Melanocyte of skin (primary cell): ENCODE results near the gene CHRNG. TPM values are rescaled to one million over a fixed set of nuclear protein-coding genes. Genes with fewer than 3 reads are reported as not detected.

Source experiments
- total RNA-seq, 2 donors: library from RNA; depleted of rRNA; stranded (reverse); fragments of >200 nt; gene quantifications; 2 replicates each; pipeline ENCODE4 v1.2.3, GENCODE V29; 2012

Gene CHRNG
- not detected for total RNA-seq

GRCh38 chr2:232539298-232540231 is at the start of gene CHRNG:
TSS of gene CHRNG (plus strand) at chr2:232539692. CDS start at chr2:232539748, 56 bp downstream.

GRCh38 chr2:232519581-232520438 is 19.7 kb upstream of the CHRNG start, which contains the start of gene PRSS56:
TSS of gene PRSS56 (plus strand) at chr2:232520388. CDS start at chr2:232520599, 211 bp downstream.

GRCh38 chr2:232525791-232526371 is 13.6 kb upstream of the CHRNG start, which contains the start of gene CHRND:
TSS of gene CHRND (plus strand) at chr2:232526160. CDS start at chr2:232526216, 56 bp downstream.

GRCh38 chr2:232550354-232551249 is 11.1 kb downstream of the CHRNG start, which contains the start of the genes EIF4E2 and TIGD1:
TSS of gene EIF4E2 (plus strand) at chr2:232550689. CDS start at chr2:232550725, 36 bp downstream.
TSS of gene TIGD1 (minus strand) at chr2:232550557. CDS start at chr2:232549882, 675 bp downstream.

Other genes starting within 250 kb of the CHRNG start
- not detected for gene ALPP, start 160.9 kb upstream of the CHRNG start, total RNA-seq
- not detected for gene ALPG, start 132.8 kb upstream of the CHRNG start, total RNA-seq
- not detected for gene ALPI, start 83.5 kb upstream of the CHRNG start, total RNA-seq
- not detected for gene ECEL1, start 51.9 kb upstream of the CHRNG start, total RNA-seq
- not detected for gene PRSS56, start 19.3 kb upstream of the CHRNG start, total RNA-seq
- gene CHRND, start 13.5 kb upstream of the CHRNG start, total RNA-seq: not detected
- gene TIGD1, start 10.9 kb downstream of the CHRNG start, total RNA-seq: 1 to 10 TPM; 6.5 to 7.0 TPM
- gene EIF4E2, start 11.0 kb downstream of the CHRNG start, total RNA-seq: 10 to 100 TPM; 42.7 to 99.6 TPM
- under 1 TPM; 0.34 to 0.67 TPM for gene EFHD1, start 93.9 kb downstream of the CHRNG start, total RNA-seq
- 10 to 100 TPM; 42.3 to 53.6 TPM for gene GIGYF2, start 157.6 kb downstream of the CHRNG start, total RNA-seq
- gene KCNJ13, start 236.9 kb downstream of the CHRNG start, total RNA-seq: 10 to 100 TPM; 11.3 to 78.8 TPM